Small intestine (tissue), 7 donors: ENCODE measurements around the gene SECISBP2. TPM values are rescaled to one million over a fixed set of nuclear protein-coding genes. Genes with fewer than 3 reads are reported as not detected.

Source experiments
- DNase-seq, 2 donors: peaks; one replicate each; pipeline versions ENCODE4 v3.0.0 to v3.0.0-alpha.2; 2013
- FAIRE-seq: peaks from 2 replicates; lab custom pipeline; 2012; peaks lifted over from hg19 to GRCh38; lab: Jason Lieb, UNC
- H3K27ac ChIP-seq, 3 donors: one replicate each; pipeline ENCODE4 v1.5.1; 2013; ENCODE audit warnings: low read length in 2 of 3, mild to moderate bottlenecking in 2 of 3, control low read depth in 1 of 3, inconsistent platforms in 1 of 3, low read depth in 1 of 3, moderate library complexity in 1 of 3
- H3K27me3 ChIP-seq, 3 donors: one replicate each; pipeline ENCODE4 v1.6.1; 2013; ENCODE audit warnings: low read length in 3 of 3, inconsistent platforms in 1 of 3; ENCODE audit not compliant: control insufficient read depth in 3 of 3, insufficient read depth in 3 of 3
- H3K36me3 ChIP-seq, 3 donors: one replicate each; pipeline ENCODE4 v1.6.1; 2013; ENCODE audit warnings: low read length in 3 of 3, inconsistent platforms in 1 of 3, low read depth in 1 of 3, mild to moderate bottlenecking in 1 of 3, moderate library complexity in 1 of 3; ENCODE audit not compliant: control insufficient read depth in 3 of 3, insufficient read depth in 2 of 3
- H3K4me1 ChIP-seq, 3 donors: one replicate each; pipeline ENCODE4 v1.6.1; 2013; ENCODE audit warnings: low read length in 2 of 3, inconsistent platforms in 1 of 3, low read depth in 1 of 3, mild to moderate bottlenecking in 1 of 3, moderate library complexity in 1 of 3; ENCODE audit not compliant: control insufficient read depth in 3 of 3, insufficient read depth in 2 of 3
- H3K4me3 ChIP-seq, 3 donors: one replicate each; pipeline ENCODE4 v1.5.1; 2013; ENCODE audit warnings: low read length in 3 of 3, control low read depth in 1 of 3, inconsistent platforms in 1 of 3, low read depth in 1 of 3, mild to moderate bottlenecking in 1 of 3, moderate library complexity in 1 of 3
- H3K9me3 ChIP-seq, 2 donors: one replicate each; pipeline ENCODE4 v1.6.1; 2013; ENCODE audit warnings: low read depth in 1 of 2, low read length in 1 of 2; ENCODE audit not compliant: control insufficient read depth in 2 of 2, insufficient read depth in 1 of 2
- WGBS, 3 donors: extraction: QIAGEN DNeasy Blood & Tissue Kit; methylation state at CpG; one replicate each; pipeline ENCODE4 v1.1.7; 2013; 5-methylcytosine and 5-hydroxymethylcytosine counted together
- polyA plus RNA-seq, 4 donors: library from polyadenylated mRNA; stranded (reverse) in 3 of 4; unstranded in 1 of 4; fragments of 200-250 nt in 3 of 4; fragments of 120-200 nt in 1 of 4; gene quantifications; one replicate each; pipeline versions ENCODE4 v1.2.1 to v1.2.3, GENCODE V29; 2013
- donor health status: healthy with polysubstance abuse.
- donor health status: control.
- donor health status: control.
- donor health status: Bipolar disorder and iron deficiency.
- donor health status: healthy.

Gene SECISBP2
- polyA plus RNA-seq, 4 donors = 17.6 to 69.2 (median 25.3) TPM

DNA sequence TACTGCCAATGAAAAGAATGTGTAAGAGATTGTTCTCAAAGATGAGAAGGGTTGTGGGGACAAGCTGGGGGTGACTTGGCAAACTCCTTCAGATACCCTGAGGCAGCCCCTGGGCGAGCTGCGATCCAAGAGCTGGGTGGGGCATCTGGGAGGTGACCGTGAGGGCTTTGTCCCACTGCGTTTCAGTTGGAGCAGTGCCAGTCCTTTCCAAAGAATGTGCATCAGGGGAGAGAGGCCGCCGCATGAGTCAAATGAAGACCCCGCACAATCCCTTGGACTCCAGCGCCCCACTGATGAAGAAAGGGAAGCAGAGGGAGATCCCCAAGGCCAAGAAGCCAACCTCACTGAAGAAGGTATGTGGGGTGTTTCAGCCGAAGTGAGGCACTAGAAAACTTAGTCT is 28.4 kb downstream of the SECISBP2 start:
- H3K9me3 ChIP-seq = no peaks in the 10 kb centered on the region
- no peak for DNase-seq
- FAIRE-seq = no peak
- WGBS, 3 donors = 91 to 93% (median 91%) methylated on average over 9 of the region's 9 CpGs
- H3K4me3 ChIP-seq = no peak overlapping the region
- no peaks in the 10 kb centered on the region for H3K4me1 ChIP-seq
- H3K27ac ChIP-seq = no peak overlapping the region
- H3K27me3 ChIP-seq = no peaks in the 10 kb centered on the region
- peaks cover 18 to 60% (median 42%) of the 10 kb centered on the region in 3 donors for H3K36me3 ChIP-seq

DNA sequence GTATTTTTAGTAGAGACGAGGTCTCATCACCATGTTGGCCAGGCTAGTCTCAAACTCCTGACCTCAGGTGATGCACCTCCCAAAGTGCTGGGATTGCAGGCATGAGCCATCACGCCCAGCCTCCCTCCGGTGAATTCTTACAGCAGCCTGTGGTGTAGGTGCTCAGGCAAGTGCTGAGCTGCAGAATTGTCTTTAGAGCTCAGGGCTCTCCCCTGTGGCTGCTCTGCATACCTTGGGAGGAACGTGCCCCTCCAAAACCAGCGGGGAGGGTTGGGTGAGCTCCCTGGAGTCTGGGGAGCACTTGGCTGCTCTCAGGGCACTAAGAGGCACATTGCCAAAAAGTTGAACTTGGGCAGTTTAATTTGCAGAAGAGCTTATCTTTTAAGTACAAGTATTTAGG is 29.4 kb downstream of the SECISBP2 start:
- Histone ChIP-seq H3K27me3 (no peaks in the 10 kb centered on the region), H3K4me3 (no peak overlapping the region), H3K36me3 (peaks cover 14 to 68% (median 41%) of the 10 kb centered on the region in 3 donors), H3K9me3 (no peaks in the 10 kb centered on the region), H3K4me1 (peaks cover 0 to 5% (median 0%) of the 10 kb centered on the region in 3 donors), H3K27ac (no peak overlapping the region)
- DNase-seq (no peak), FAIRE-seq (no peak)
- 92 to 100% (median 96%) methylated on average over 5 of the region's 5 CpGs for WGBS, 3 donors

DNA sequence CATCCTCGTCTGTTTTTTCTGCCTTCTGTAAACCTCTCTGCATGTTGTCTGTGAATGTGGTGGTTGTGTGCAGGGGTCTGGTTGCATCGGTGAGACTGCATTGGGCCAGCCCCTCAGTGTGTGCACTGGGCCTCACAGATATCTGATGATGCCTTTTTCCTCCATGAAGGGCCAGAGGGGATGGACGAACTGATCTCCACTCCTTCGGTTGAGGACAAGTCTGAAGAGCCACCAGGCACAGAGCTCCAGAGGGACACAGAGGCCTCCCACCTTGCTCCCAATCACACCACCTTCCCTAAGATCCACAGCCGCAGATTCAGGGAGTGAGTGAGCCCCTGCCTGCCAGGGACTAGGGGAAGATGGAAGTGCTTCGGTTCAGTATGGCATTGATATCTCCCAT is 31.3 kb downstream of the SECISBP2 start:
- H3K27ac ChIP-seq = no peak overlapping the region
- DNase-seq (no peak), FAIRE-seq (no peak)
- H3K4me1 ChIP-seq = peaks cover 0 to 5% (median 0%) of the 10 kb centered on the region in 3 donors
- no peak overlapping the region for H3K4me3 ChIP-seq
- no peaks in the 10 kb centered on the region for H3K27me3 ChIP-seq
- 93 to 95% (median 95%) methylated on average over 6 of the region's 6 CpGs for WGBS, 3 donors
- H3K36me3 ChIP-seq = peaks cover 20 to 81% (median 45%) of the 10 kb centered on the region in 3 donors
- no peaks in the 10 kb centered on the region for H3K9me3 ChIP-seq

DNA sequence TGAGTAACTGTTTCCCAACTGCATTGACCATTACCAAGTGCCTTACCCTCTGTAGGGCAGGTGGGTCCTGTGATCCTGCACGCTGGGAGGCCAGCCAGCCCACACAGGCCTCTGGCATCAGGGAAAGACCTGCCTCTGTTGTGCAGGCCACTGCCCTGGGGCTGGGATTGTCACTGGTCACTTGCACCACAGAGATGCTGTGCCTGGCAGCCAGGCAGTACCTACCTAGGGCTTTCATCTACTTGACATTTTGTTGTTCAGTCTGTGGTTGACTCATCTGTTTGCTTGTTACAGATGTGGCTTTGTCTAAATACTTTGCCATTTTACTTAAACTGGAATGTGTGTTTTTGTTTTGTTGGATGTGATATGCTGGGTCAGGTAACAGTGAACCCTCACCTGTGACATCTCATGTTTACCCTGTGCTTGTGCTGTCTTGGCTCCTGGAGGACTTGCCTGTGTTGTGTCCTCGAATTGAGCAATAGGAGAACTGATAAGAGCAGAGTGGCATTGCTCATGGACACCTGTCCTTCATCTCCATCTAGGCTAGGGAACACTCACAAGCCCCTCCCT is 32.8 kb downstream of the SECISBP2 start:
- DNase-seq (no peak), FAIRE-seq (no peak)
- WGBS, 3 donors = 60 to 81% (median 68%) methylated on average over 2 of the region's 2 CpGs
- Histone ChIP-seq H3K4me1 (peaks cover 0 to 5% (median 0%) of the 10 kb centered on the region in 3 donors), H3K36me3 (peaks cover 24 to 80% (median 50%) of the 10 kb centered on the region in 3 donors), H3K4me3 (no peak overlapping the region), H3K27ac (no peak overlapping the region), H3K27me3 (no peaks in the 10 kb centered on the region), H3K9me3 (no peaks in the 10 kb centered on the region)

DNA sequence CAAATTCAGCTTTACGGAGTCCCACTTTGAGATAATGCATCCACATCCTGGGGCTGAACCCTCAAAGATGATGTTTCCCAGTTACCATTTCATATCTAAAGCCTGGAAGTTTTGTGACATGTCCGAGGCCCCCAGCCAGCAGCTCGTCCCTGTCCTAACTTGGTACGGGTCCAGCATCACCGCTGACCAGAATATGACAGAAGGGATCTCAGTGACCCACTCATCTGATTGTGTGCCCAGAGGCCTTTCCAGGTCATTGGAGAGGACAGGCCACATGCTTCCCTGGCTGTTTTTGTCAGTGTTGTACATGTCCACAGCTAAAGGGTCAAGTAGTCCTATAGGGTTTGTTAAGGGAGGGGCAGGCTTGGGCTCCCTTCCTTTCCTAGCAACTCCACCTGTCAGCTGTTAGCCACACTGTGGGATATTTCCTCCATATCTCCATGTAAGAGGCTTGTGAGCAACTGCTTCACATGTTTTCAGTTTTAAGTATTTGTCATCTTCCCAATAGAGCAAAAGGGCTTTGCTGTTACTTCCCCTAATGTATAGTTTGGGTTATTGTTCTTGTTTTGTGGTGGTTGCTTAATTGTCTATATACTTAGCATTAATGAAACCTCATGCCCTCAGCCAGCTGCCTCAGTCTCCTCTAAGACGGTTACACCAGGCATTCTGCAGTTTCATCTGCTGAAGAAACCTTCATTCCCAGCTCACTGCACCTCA is 33.4 kb downstream of the SECISBP2 start:
- Histone ChIP-seq H3K4me1 (peaks cover 0 to 5% (median 0%) of the 10 kb centered on the region in 3 donors), H3K9me3 (no peaks in the 10 kb centered on the region), H3K27ac (peak overlapping the region in 1 of 3 donors; percentile 56), H3K36me3 (peaks cover 26 to 79% (median 48%) of the 10 kb centered on the region in 3 donors), H3K27me3 (no peaks in the 10 kb centered on the region), H3K4me3 (no peak overlapping the region)
- WGBS, 3 donors = 95 to 96% (median 95%) methylated on average over 6 of the region's 6 CpGs
- no peak for FAIRE-seq
- no peak for DNase-seq

DNA sequence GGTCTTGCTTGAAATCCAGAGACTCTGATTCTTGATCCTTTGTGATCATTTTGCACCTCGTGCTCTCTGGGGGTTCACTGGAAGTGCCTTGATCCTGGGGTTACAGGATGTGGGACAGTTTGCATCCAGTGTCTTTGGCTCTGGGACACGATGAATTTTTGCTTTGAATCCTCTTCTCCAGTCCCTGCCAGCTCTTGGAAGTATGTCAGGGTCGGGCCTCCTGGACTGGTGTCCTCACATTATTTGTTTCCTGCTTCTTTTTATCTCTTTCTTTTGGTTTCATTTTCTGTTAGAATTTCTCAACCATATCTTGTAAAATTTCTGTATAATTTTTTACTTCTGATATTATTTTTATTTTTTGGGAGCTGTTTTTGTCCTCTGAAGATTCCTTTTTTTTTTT is 34.2 kb downstream of the SECISBP2 start:
- peaks cover 0 to 5% (median 0%) of the 10 kb centered on the region in 3 donors for H3K4me1 ChIP-seq
- H3K4me3 ChIP-seq = no peak overlapping the region
- H3K27ac ChIP-seq = peak overlapping the region in 1 of 3 donors; percentile 56
- WGBS, 3 donors = 28 to 43% (median 33%) methylated on average over 3 of the region's 3 CpGs
- H3K27me3 ChIP-seq = no peaks in the 10 kb centered on the region
- H3K9me3 ChIP-seq = no peaks in the 10 kb centered on the region
- DNase-seq (no peak), FAIRE-seq (no peak)
- peaks cover 32 to 81% (median 45%) of the 10 kb centered on the region in 3 donors for H3K36me3 ChIP-seq

DNA sequence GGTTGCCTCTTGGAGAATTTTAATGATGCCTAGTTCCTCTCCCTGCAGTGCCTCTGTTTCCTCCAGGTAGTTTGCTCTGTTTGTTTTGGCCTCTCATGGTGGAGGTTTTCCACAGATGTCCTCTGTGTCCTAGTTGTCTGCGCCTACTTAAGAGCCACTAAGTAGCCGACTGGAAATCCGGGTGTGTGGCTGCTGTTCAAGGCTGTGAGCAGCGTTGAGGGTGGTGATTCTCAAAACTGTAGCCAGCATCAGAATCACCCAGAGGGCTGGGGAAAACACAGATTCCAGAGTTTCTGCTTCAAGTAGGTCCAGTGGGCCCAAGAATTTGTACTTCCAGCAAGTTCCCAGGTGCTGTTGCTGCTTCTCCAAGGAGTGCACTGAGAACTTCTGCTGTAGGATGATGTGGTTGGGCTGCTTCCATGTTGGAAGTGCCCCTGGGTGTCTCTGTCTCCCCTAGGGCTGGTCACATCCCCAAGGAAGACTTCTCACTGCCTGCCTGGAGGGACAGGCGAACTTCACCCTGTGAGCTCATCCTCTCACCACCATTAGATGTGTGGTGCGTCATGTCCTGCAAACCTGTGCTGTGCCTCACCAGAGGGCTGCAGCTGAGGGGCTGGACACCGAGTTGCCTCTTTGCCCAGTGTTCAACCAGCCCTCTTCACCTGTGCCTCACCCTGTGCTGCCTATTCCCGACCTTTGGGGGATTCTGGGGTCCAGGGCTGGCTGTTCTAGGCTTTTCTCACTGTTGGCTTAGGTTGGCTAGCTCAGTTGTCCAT is 34.8 kb downstream of the SECISBP2 start:
- Histone ChIP-seq H3K9me3 (no peaks in the 10 kb centered on the region), H3K36me3 (peaks cover 37 to 81% (median 45%) of the 10 kb centered on the region in 3 donors), H3K27me3 (no peaks in the 10 kb centered on the region), H3K4me3 (no peak overlapping the region), H3K27ac (no peak overlapping the region), H3K4me1 (peaks cover 0 to 5% (median 0%) of the 10 kb centered on the region in 3 donors)
- WGBS, 3 donors = 86 to 91% (median 91%) methylated on average over 8 of the region's 8 CpGs
- FAIRE-seq (no peak), DNase-seq (no peak)

DNA sequence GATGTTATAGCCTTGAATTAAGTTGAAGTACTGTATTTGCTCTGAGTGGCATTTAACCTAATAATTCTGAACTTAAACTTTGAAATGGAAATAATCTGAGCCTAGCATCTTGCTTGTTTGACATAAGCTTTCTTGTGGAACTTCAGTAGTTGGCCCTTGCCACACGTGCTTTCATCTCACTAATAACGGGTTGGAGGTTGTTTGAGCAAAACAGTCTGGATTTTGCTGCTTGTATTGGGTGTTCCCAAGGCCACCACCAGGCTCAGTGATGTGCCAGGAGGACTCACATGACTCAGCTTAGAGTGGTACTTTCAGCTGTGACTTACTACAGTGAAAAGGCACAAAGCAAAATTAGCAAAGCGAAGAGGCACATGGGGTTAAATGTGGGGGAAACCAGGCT is 35.7 kb downstream of the SECISBP2 start:
- FAIRE-seq (no peak), DNase-seq (no peak)
- no peaks in the 10 kb centered on the region for H3K27me3 ChIP-seq
- WGBS, 3 donors = 76 to 87% (median 81%) methylated on average over 3 of the region's 3 CpGs
- H3K27ac ChIP-seq = no peak overlapping the region
- H3K4me1 ChIP-seq = peaks cover 0 to 5% (median 0%) of the 10 kb centered on the region in 3 donors
- H3K36me3 ChIP-seq = peaks cover 32 to 79% (median 42%) of the 10 kb centered on the region in 3 donors
- H3K4me3 ChIP-seq = no peak overlapping the region
- no peaks in the 10 kb centered on the region for H3K9me3 ChIP-seq
